ENCODE results near the gene MBP.
"Not testable (repeated sequence)": the region's sequence is repeated elsewhere in the genome, so short reads cannot be mapped to it uniquely, and the experiment has no call there.

MBP gene

GRCh38 chr18:76991021-76991688 lies 141.4 kb downstream of the MBP start:
- DNase-seq (ENCODE audit: low spot score), result no peak
- TF ChIP-seq CTCF (IDR thresholded peaks at IDR 0.05; ENCODE audit: extremely low read depth, missing control alignments), result no peak

- not testable (repeated sequence) for DNase-seq (ENCODE audit: low spot score)
Measured at GRCh38 chr18:76990343-76991020, 142.1 kb downstream of the MBP start.

GRCh38 chr18:76989647-76990190 lies 142.9 kb downstream of the MBP start:
- no peak for DNase-seq (ENCODE audit: low spot score)
- TF ChIP-seq CTCF (IDR thresholded peaks at IDR 0.05; ENCODE audit: extremely low read depth, missing control alignments), result no peak

GRCh38 chr18:76988827-76989646 lies 143.5 kb downstream of the MBP start:
- no peak for DNase-seq (ENCODE audit: low spot score)
- TF ChIP-seq CTCF (IDR thresholded peaks at IDR 0.05; ENCODE audit: extremely low read depth, missing control alignments), result no peak

- DNase-seq (ENCODE audit: low spot score), result no peak
- no peak for TF ChIP-seq CTCF (IDR thresholded peaks at IDR 0.05; ENCODE audit: extremely low read depth, missing control alignments)
Measured at GRCh38 chr18:76988031-76988826, 144.4 kb downstream of the MBP start.

- no peak for DNase-seq (ENCODE audit: low spot score)
- no peak for TF ChIP-seq CTCF (IDR thresholded peaks at IDR 0.05; ENCODE audit: extremely low read depth, missing control alignments)
Measured at GRCh38 chr18:76986406-76986805, 146.2 kb downstream of the MBP start.

- no peak for TF ChIP-seq CTCF (IDR thresholded peaks at IDR 0.05; ENCODE audit: extremely low read depth, missing control alignments)
- DNase-seq (ENCODE audit: low spot score), result no peak
Measured at GRCh38 chr18:76985951-76986236, 146.7 kb downstream of the MBP start.

Measured in GM20000 (cell line).